ENCODE results near the gene ITPKC. TPM values are rescaled to one million over a fixed set of nuclear protein-coding genes. Genes with fewer than 3 reads are reported as not detected.

Gene ITPKC
- total and polyA plus RNA-seq, 4 donors: 11.1 to 25.7 (median 18.9) TPM

DNA sequence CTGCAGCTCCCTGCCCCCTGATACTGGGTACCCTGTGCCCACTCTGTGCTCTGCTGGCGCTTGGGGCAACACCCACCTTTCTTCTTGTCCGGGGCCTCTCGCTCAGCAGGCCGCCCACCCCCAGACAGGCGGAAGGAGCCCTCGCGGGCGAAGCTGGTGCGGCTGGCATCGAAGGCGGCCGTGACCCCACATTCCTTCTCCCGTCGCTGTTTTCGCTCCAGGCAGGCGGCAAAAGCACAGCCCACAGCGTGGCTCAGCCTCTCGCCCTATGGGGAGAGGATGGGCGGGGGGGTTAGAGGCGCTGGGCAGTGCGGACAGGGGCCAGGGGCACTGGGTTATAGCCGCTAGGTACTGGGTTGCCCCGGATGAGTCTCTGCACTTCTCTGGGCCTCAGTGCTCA lies 39.8 kb upstream of the ITPKC start:
- no peaks in the 10 kb centered on the region for H3K27me3 ChIP-seq (ENCODE audit: control insufficient read depth in 1 of 2, insufficient read depth in 2 of 2, low read length in 1 of 2)
- intact Hi-C loops (cut with DNase I): no loop called here
- DNase-seq (no peak), ATAC-seq (ENCODE audit: low FRiP score) (no peak)
- H3K9me3 ChIP-seq (ENCODE audit: control insufficient read depth, low read length): no peaks in the 10 kb centered on the region
- H3K27ac ChIP-seq (ENCODE audit: low read depth in 1 of 2, low read length in 2 of 2): no peak overlapping the region
- H3K4me3 ChIP-seq (ENCODE audit: low read length in 2 of 2): no peak overlapping the region
- H3K4me1 ChIP-seq (ENCODE audit: control insufficient read depth in 1 of 2, insufficient read depth in 2 of 2, low read length in 2 of 2): no peaks in the 10 kb centered on the region
- peaks cover 4 to 19% of the 10 kb centered on the region in 2 donors for H3K36me3 ChIP-seq (ENCODE audit: control insufficient read depth in 1 of 2, insufficient read depth in 2 of 2, low read length in 1 of 2)
- 94 to 96% methylated on average over 23 of the region's 23 CpGs for WGBS, 2 donors

DNA sequence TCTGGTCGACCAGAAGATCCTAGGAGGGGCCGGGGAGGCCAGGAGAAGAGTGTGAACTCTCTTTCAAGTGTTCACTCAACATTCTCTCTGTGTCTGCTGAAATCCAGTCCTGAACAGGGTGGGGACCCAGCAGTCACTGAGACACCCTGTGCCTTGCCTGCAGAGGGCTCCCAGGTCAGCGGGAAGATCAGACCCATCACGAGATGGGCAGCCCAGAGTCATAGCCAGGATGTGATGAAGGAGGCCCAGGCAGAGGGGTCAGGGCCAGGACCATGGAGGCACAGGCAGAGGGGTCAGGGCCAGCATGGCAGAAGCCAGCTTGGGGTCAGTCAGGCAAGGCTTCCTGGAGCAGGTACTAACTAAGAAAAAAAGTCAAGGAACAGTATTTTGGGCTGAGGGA lies 35.9 kb upstream of the ITPKC start:
- intact Hi-C loops (cut with DNase I): no loop called here
- no peak overlapping the region for H3K4me3 ChIP-seq (ENCODE audit: low read length in 2 of 2)
- H3K4me1 ChIP-seq (ENCODE audit: control insufficient read depth in 1 of 2, insufficient read depth in 2 of 2, low read length in 2 of 2): no peaks in the 10 kb centered on the region
- ATAC-seq (ENCODE audit: low FRiP score) (no peak), DNase-seq (no peak)
- H3K9me3 ChIP-seq (ENCODE audit: control insufficient read depth, low read length): no peaks in the 10 kb centered on the region
- no peak overlapping the region for H3K27ac ChIP-seq (ENCODE audit: low read depth in 1 of 2, low read length in 2 of 2)
- H3K36me3 ChIP-seq (ENCODE audit: control insufficient read depth in 1 of 2, insufficient read depth in 2 of 2, low read length in 1 of 2): peaks cover 2 to 14% of the 10 kb centered on the region in 2 donors
- no peaks in the 10 kb centered on the region for H3K27me3 ChIP-seq (ENCODE audit: control insufficient read depth in 1 of 2, insufficient read depth in 2 of 2, low read length in 1 of 2)
- WGBS, 2 donors: 87% methylated on average over 4 of the region's 4 CpGs

DNA sequence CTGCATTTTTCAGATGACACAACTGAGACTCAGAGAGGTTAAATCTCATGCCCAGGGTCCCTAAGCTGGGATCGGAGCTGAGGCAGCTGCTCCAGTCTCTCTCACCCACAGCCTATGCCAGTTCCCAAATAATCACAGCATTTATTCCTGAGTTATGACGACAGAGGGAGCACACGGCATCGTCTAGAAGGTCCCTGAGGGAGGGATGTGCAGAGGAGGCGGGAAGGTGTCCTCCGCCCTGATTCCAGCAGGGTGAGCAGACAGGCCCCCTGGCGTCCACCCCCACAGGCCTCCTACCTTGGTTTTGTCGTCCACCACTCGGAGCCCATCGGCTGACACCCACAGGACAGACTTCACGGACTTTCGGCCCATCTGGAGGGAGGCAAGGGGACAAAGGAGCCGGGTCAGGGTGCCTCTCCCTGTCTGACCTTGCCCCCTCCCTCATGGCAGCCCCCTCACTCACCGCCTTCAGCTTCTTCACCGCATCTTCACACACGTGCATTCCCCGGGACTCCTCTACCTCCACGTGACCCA lies 34.4 kb upstream of the ITPKC start:
- H3K36me3 ChIP-seq (ENCODE audit: control insufficient read depth in 1 of 2, insufficient read depth in 2 of 2, low read length in 1 of 2): peaks cover 2 to 14% of the 10 kb centered on the region in 2 donors
- ATAC-seq (ENCODE audit: low FRiP score): no peak
- no peaks in the 10 kb centered on the region for H3K9me3 ChIP-seq (ENCODE audit: control insufficient read depth, low read length)
- no peak overlapping the region for H3K27ac ChIP-seq (ENCODE audit: low read depth in 1 of 2, low read length in 2 of 2)
- H3K27me3 ChIP-seq (ENCODE audit: control insufficient read depth in 1 of 2, insufficient read depth in 2 of 2, low read length in 1 of 2): no peaks in the 10 kb centered on the region
- H3K4me3 ChIP-seq (ENCODE audit: low read length in 2 of 2): no peak overlapping the region
- WGBS, 2 donors: 91 to 92% methylated on average over 18 of the region's 18 CpGs
- H3K4me1 ChIP-seq (ENCODE audit: control insufficient read depth in 1 of 2, insufficient read depth in 2 of 2, low read length in 2 of 2): no peaks in the 10 kb centered on the region
- DNase-seq: no peak
- intact Hi-C loops (cut with DNase I): no loop called here

DNA sequence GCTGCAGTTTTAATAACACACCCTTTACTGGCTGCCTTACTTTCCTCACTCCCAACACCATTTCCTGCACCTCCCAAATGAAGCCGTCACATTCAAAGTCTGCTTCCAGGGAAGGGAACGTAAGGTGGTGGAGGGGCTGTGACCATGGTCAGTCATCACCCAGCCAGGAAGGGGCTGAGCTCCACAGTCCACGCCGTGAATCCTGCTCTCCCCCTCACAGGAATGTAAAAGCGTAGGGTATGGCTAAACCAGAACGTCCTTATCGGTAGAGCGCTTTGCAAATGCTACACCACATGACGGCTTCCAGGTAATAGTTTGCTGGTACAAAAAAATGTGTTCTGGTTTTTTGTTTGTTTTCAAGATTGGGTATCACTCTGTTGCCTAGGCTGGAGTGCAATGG lies 33.5 kb upstream of the ITPKC start:
- H3K27ac ChIP-seq (ENCODE audit: low read depth in 1 of 2, low read length in 2 of 2): no peak overlapping the region
- H3K36me3 ChIP-seq (ENCODE audit: control insufficient read depth in 1 of 2, insufficient read depth in 2 of 2, low read length in 1 of 2): peaks cover 2 to 14% of the 10 kb centered on the region in 2 donors
- H3K27me3 ChIP-seq (ENCODE audit: control insufficient read depth in 1 of 2, insufficient read depth in 2 of 2, low read length in 1 of 2): no peaks in the 10 kb centered on the region
- no peak for DNase-seq
- H3K4me3 ChIP-seq (ENCODE audit: low read length in 2 of 2): no peak overlapping the region
- no peaks in the 10 kb centered on the region for H3K9me3 ChIP-seq (ENCODE audit: control insufficient read depth, low read length)
- 87 to 88% methylated on average over 9 of the region's 9 CpGs for WGBS, 2 donors
- intact Hi-C loops (cut with DNase I): no loop called here
- no peaks in the 10 kb centered on the region for H3K4me1 ChIP-seq (ENCODE audit: control insufficient read depth in 1 of 2, insufficient read depth in 2 of 2, low read length in 2 of 2)
- ATAC-seq (ENCODE audit: low FRiP score): no peak

DNA sequence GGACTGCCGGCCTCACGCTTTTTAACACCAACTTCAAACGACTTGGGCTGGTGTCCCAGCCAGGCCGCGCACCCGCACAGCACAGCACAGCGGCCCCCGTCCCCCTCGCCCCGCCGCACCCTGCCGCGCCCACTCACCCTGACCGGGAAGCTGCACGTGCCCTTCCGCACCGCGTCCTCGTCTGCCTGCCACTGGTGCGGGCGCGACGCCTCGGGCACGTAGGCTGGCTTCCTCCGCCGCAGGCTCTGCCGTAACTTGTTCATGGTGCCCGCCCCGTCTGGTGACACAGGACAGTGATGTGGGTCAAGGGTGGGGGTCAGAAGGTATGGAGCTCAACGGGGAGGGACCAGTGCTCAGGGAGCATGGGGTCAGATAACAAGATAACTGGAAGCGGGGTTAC lies 32.6 kb upstream of the ITPKC start:
- Histone ChIP-seq H3K36me3 (ENCODE audit: control insufficient read depth in 1 of 2, insufficient read depth in 2 of 2, low read length in 1 of 2) (peaks cover 2 to 14% of the 10 kb centered on the region in 2 donors), H3K27ac (ENCODE audit: low read depth in 1 of 2, low read length in 2 of 2) (no peak overlapping the region), H3K27me3 (ENCODE audit: control insufficient read depth in 1 of 2, insufficient read depth in 2 of 2, low read length in 1 of 2) (no peaks in the 10 kb centered on the region), H3K4me3 (ENCODE audit: low read length in 2 of 2) (no peak overlapping the region), H3K9me3 (ENCODE audit: control insufficient read depth, low read length) (no peaks in the 10 kb centered on the region), H3K4me1 (ENCODE audit: control insufficient read depth in 1 of 2, insufficient read depth in 2 of 2, low read length in 2 of 2) (no peaks in the 10 kb centered on the region)
- no peak for DNase-seq
- WGBS, 2 donors: 94 to 95% methylated on average over 32 of the region's 32 CpGs
- no peak for ATAC-seq (ENCODE audit: low FRiP score)
- intact Hi-C loops (cut with DNase I): no loop called here

DNA sequence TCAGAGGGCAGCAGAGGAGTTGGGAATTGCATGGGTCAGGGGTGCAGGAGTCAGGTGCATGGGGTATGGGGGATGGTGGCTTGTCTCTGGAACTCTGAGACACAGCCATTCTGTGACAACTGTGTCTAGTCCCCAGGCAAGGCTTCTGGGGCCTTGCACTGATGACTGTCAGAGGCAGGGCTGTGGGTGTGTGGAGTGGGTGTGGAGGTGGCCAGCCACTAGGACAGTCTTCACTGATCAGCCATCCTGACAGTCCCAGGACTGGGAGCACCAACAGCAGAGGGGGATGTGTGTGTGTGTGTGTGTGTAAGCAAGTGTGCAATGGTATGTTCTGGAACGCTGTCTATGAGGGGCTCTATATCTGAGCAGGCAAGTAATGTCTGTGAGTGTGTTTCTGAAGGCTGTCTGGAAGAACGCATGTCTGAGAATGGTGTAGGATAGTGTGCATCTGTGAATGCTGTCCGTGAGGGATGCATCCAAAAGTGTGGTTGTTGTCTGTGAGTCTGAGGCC lies 31.8 kb upstream of the ITPKC start:
- Histone ChIP-seq H3K36me3 (ENCODE audit: control insufficient read depth in 1 of 2, insufficient read depth in 2 of 2, low read length in 1 of 2) (peaks cover 2 to 14% of the 10 kb centered on the region in 2 donors), H3K9me3 (ENCODE audit: control insufficient read depth, low read length) (no peaks in the 10 kb centered on the region), H3K27me3 (ENCODE audit: control insufficient read depth in 1 of 2, insufficient read depth in 2 of 2, low read length in 1 of 2) (no peaks in the 10 kb centered on the region), H3K27ac (ENCODE audit: low read depth in 1 of 2, low read length in 2 of 2) (no peak overlapping the region), H3K4me1 (ENCODE audit: control insufficient read depth in 1 of 2, insufficient read depth in 2 of 2, low read length in 2 of 2) (no peaks in the 10 kb centered on the region), H3K4me3 (ENCODE audit: low read length in 2 of 2) (no peak overlapping the region)
- ATAC-seq (ENCODE audit: low FRiP score) (no peak), DNase-seq (no peak)
- WGBS, 2 donors: 82 to 85% methylated on average over 3 of the region's 3 CpGs
- intact Hi-C loops (cut with DNase I): no loop called here

DNA sequence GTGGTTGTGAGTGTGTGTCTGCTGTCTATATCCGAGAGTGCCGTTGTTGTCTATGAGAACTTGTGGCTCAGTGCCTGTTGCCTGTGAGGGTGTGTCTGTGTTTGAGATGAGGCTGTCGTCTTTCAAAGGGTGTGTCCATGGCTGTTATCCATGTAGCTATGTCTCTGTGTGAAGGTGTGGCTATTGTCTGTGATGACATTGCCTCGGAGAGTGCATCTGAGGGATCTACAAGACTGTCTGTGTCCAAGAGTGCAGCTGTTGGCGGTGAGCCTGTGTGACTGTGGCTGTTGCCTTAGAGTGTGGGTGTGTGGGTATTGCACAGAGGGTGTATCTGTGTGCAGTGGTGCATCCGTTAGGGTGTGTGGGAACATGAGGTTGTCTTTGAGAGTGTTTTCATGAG lies 31.3 kb upstream of the ITPKC start:
- 65 to 76% methylated on average over 6 of the region's 6 CpGs for WGBS, 2 donors
- H3K27ac ChIP-seq (ENCODE audit: low read depth in 1 of 2, low read length in 2 of 2): no peak overlapping the region
- intact Hi-C loops (cut with DNase I): no loop called here

DNA sequence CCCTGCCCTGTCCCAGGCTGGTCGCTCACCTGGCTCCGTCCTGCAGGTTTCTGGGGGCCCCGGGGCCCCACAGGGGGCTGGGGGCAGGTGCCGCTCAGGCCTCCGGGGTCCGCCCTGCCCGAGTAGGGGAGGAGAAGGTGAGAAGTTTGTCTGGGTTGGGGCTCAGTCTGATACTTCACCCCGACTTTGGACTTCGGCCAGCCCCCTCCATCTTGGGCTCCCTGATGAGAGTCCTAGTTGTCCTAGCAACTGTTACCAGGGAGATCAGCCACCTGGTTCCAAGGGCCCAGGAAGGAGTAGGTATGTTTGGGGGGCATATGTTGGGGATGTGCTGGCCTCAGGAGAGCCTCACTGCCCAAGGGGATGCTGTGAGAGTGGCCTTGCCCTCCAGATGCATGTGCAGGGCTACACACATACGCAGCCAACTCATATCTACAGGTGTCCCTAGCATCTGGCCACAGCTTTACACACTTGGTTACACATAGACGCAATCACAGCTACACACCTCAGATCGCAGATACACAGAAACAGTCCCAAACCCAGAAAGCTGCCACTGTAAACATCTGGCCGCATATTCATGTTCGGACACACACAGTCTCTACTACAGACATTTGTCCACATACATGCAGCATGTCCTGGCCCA lies 29.9 kb upstream of the ITPKC start:
- Histone ChIP-seq H3K27ac (ENCODE audit: low read depth in 1 of 2, low read length in 2 of 2) (peak overlapping the region in 1 of 2 donors; percentile 53), H3K9me3 (ENCODE audit: control insufficient read depth, low read length) (no peaks in the 10 kb centered on the region), H3K36me3 (ENCODE audit: control insufficient read depth in 1 of 2, insufficient read depth in 2 of 2, low read length in 1 of 2) (peaks cover 2 to 10% of the 10 kb centered on the region in 2 donors), H3K27me3 (ENCODE audit: control insufficient read depth in 1 of 2, insufficient read depth in 2 of 2, low read length in 1 of 2) (no peaks in the 10 kb centered on the region), H3K4me1 (ENCODE audit: control insufficient read depth in 1 of 2, insufficient read depth in 2 of 2, low read length in 2 of 2) (no peaks in the 10 kb centered on the region), H3K4me3 (ENCODE audit: low read length in 2 of 2) (no peak overlapping the region)
- DNase-seq: no peak
- intact Hi-C loops (cut with DNase I): no loop called here
- WGBS, 2 donors: 69 to 71% methylated on average over 14 of the region's 14 CpGs
- no peak for ATAC-seq (ENCODE audit: low FRiP score)

More for the DNA sequence above, 31.3 kb upstream of the ITPKC start:
- H3K9me3 ChIP-seq (ENCODE audit: control insufficient read depth, low read length): no peaks in the 10 kb centered on the region
- DNase-seq: no peak
- no peaks in the 10 kb centered on the region for H3K27me3 ChIP-seq (ENCODE audit: control insufficient read depth in 1 of 2, insufficient read depth in 2 of 2, low read length in 1 of 2)
- H3K4me1 ChIP-seq (ENCODE audit: control insufficient read depth in 1 of 2, insufficient read depth in 2 of 2, low read length in 2 of 2): no peaks in the 10 kb centered on the region
- ATAC-seq (ENCODE audit: low FRiP score): no peak
- no peak overlapping the region for H3K4me3 ChIP-seq (ENCODE audit: low read length in 2 of 2)
- peaks cover 2 to 14% of the 10 kb centered on the region in 2 donors for H3K36me3 ChIP-seq (ENCODE audit: control insufficient read depth in 1 of 2, insufficient read depth in 2 of 2, low read length in 1 of 2)

DNA sequence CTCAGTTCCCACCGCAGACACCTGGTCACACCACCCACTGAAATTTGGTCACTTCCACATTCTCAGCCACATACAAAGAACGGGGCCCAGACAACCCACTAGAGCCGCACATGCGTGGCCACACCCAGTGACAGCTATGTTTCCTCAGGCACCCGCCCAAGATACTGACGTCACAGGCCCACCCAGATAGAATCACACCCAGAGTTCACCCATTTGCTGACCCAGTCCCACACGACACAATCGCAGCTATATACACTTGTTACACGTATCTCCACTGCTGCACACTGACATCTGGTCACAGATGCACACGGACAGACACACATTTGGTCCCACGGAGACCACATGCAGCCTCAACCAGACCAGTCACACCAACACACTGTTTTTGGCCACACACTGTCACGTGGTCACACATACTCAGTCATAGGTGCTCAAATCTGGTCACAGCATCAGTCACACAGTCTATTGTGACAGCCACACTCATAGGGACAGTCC lies 29.3 kb upstream of the ITPKC start:
- DNase-seq (peak; percentile 89 to 95), ATAC-seq (ENCODE audit: low FRiP score) (peak; percentile 53)
- intact Hi-C loops (cut with DNase I): no loop called here
- H3K27ac ChIP-seq (ENCODE audit: low read depth in 1 of 2, low read length in 2 of 2): peak overlapping the region in 1 of 2 donors; percentile 83
- WGBS, 2 donors: 15 to 17% methylated on average over 12 of the region's 12 CpGs
- H3K4me3 ChIP-seq (ENCODE audit: low read length in 2 of 2): no peak overlapping the region
- no peaks in the 10 kb centered on the region for H3K4me1 ChIP-seq (ENCODE audit: control insufficient read depth in 1 of 2, insufficient read depth in 2 of 2, low read length in 2 of 2)
- no peaks in the 10 kb centered on the region for H3K27me3 ChIP-seq (ENCODE audit: control insufficient read depth in 1 of 2, insufficient read depth in 2 of 2, low read length in 1 of 2)
- peaks cover 0 to 10% of the 10 kb centered on the region in 2 donors for H3K36me3 ChIP-seq (ENCODE audit: control insufficient read depth in 1 of 2, insufficient read depth in 2 of 2, low read length in 1 of 2)
- no peaks in the 10 kb centered on the region for H3K9me3 ChIP-seq (ENCODE audit: control insufficient read depth, low read length)

Measured in aorta (tissue), 5 donors.